GM18517 (cell line): ENCODE measurements around the gene PLEKHM3.

Experiments used
- ATAC-seq: cut with Tn5 transposase; IDR thresholded peaks from one replicate; pipeline ENCODE4 v1.9.1; 2021; ENCODE audit warnings: mild to moderate bottlenecking, moderate library complexity; ENCODE audit not compliant: unreplicated experiment

Gene PLEKHM3

DNA sequence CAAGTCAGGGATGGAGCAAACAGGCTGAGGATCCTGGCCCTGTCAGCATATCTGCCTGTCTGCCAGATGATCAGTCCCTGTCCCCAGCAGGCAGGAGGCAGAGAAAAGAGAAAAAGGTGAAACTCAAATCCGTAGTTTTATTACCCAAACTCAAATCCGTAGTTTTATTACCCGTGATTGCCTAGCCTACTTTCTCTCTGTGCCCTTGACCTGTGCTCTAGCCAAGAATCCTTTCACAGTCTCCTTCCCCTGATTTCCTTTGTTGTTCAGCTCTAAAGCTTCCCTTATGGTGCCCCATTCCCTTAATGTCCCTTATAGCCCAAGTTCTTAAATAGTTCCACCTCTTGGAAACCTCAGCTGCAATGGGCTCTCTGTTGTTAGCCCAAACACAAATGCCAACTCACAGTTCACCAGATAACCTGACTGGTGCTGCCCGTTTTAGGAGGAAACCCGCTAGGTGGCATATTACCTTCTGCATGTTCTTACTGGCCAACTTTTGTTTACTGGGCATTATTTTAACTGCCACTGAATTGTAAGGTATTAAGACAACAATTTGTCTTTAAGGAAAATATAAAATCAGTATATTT, 130.0 kb downstream of the PLEKHM3 start:
- ATAC-seq: no peak

DNA sequence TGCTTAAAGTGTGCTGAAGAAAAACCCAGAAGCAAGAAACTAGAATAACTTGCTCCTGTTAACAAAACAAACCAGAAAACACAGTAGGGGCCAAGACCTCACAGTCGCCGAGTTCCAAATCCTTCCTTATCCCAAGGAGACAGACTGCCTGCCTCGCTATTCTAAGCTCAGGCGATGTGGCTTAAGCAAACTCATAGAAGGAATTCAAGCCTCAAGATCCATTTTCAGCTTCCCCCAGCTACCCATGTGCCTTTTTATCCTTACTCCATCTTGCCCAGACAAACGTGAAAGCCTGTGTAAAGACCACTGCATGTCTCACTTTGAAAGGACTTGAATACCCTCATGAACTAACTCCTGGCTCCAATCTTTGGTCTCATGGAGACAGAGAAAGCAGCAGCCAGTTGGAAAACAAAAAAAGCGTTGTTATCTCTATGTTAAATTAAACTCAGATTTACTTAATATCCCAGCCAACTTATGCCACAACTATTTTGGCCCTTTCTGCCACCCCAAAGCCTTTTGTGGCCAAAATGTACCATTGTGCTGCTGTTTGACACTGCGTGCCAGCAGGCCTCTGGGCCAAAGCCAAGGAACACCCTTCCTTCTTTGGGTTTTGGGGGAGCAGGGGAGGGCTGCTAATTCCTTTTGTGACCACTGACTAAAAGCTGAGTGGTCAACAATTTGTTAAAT, 132.5 kb downstream of the PLEKHM3 start:
- no peak for ATAC-seq

- ATAC-seq: no peak
These were observed 134.1 kb downstream of the PLEKHM3 start for GRCh38 chr2:207891086-207891844.

- no peak for ATAC-seq
These were observed 137.8 kb downstream of the PLEKHM3 start for GRCh38 chr2:207887500-207887899.

DNA sequence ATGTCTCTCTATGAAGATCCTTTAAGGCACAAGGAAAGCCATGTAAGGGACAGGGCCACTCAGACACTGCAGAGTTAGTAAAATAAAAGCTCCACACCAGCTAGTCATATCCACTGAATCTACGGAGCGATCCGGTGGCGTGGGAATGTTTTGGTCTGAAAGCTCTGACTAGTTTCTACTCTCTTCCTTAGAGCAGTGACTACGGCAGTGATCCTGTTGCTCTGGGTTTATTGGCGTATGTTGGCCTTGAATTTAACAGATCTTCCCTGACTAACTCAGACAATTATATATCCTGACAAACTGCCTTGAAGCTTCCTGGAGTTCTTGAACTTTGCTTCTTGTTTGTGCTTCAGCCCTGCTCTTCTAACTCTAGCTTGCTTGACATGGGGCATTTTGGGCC, 140.3 kb downstream of the PLEKHM3 start:
- no peak for ATAC-seq

DNA sequence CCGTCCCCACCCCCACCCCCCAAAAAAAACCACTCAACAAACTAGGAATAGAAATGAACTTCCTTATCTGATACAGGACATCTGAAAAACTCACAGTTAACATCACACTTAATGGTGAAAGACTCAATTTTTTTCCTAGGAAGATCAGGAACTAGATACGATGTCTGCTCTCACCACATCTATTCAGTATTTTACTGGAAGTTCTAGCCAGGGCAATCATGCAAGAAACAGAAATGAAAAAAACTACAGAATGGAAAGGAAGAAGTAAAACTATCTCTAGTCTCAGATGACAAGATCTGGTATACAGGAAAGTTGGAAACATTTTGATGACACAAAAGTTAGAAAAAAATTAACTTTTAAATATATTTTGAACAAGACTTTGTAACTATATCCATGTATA, 141.2 kb downstream of the PLEKHM3 start:
- no peak for ATAC-seq

- no peak for ATAC-seq
These were observed 142.1 kb downstream of the PLEKHM3 start for GRCh38 chr2:207883002-207883780.

DNA sequence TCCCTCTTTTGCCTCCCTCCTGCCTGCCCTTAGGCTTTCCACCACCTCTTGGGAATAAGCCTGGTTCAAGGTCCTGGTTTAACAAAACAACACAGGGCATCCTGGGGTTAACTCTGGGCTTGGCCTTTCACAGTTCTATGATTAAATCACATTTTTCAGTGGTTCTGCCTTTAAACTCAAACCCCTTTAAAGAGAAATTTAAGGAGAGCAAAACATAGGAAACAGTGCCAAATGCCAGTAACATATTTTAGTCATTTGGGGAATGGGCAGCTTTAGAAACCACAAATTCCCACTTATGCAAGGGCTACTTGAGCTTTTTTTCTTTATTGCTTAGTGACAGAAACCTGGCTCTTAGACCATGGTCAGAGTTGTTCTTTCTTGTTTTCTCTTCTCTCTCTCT, 143.4 kb downstream of the PLEKHM3 start:
- no peak for ATAC-seq

DNA sequence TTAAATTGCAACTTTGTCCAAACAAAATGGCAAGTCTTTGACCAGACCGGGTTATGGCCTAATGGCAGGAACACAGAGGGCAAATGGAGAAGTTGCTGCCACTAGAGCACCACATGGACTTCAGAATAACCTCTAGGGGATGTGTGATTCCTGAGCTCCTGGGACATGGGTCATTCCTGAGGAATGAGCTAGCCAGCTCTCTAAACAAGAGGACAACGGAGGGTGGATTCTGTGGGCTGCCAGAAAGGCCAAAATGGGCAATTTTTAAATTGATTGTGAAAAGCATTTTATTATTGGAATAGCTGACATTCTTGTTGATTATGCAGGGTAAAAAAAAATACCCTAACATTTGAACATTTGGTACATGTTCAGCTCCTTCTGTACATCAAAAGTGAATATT, 145.8 kb downstream of the PLEKHM3 start:
- ATAC-seq: no peak

- no peak for ATAC-seq
These were observed 148.3 kb downstream of the PLEKHM3 start for GRCh38 chr2:207876842-207877535.

GRCh38 chr2:207875473-207876212, 149.7 kb downstream of the PLEKHM3 start:
- no peak for ATAC-seq

DNA sequence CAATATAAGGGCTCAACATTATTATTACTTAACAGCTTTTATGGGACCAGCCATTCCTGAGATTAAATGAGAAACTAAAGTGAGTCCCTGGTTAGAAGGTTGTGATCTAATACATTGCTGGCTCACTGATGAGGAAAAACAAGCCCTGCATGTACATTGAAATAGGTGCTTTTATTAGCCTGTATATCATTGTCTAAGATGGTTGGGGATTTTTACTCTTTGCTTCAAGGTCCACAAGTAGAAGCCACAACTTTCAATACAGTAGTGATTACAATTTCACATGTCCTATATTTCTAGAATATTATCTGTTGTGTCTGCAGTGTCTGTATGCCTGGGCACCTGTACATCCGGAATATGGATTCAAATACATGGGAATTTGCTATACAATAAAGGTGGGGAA, 151.5 kb downstream of the PLEKHM3 start:
- peak; percentile 75 for ATAC-seq

GRCh38 chr2:207871911-207872310, 153.4 kb downstream of the PLEKHM3 start:
- no peak for ATAC-seq

DNA sequence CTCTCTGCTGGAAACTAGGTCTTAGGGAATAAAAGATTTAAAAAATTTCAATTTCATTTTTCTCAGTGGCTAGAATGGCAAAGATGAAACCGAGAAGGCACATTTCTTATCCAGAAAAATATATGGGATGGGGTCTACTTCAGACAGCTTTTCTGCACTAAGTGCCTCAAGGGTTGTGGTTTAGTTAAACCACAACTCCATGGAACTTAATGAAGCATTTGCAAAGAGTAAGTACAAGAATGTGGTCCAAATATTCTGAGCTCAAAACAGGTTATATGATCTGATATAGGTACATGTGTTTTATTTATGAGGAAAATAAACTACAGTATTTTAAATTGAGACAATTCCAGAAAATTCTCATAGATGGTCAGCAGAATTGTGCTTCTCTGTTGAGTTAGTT, 153.8 kb downstream of the PLEKHM3 start:
- no peak for ATAC-seq

- no peak for ATAC-seq
These were observed 154.5 kb downstream of the PLEKHM3 start for GRCh38 chr2:207870814-207871213.

- ATAC-seq: peak; percentile 56
These were observed 155.2 kb downstream of the PLEKHM3 start for GRCh38 chr2:207869784-207870778.

DNA sequence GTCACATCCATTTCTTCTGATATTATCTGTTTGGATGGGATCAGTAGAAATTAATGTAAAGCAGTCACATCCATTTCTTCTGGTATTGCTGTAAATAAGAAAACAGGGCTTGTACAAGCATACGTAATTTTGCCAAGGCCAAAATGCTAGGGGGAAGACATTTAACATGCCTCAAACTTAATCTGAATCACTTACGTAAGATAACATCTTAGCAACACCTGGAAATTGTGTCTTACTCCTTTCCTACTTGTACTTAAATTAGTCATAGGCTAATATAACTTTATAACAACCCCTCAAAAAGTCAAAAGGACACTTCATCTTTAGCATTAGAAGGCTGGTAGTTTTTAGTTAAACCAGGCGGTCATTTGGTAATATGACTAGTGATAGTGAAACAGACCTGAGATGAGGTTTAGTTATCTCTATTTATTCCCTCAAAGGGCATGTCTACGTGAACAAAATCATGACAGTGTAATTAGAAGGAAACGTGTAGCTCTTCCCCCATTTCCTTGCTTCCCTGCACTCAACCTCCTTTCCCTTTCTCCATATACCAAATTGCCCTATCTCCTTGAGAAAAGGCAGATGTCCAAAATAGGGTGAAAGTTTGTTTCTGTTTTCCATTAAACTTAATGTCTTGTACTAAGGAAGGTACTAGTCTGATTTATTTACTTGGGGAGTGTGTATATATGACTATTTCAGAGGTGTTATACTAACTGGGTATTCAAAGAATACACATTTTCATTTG, 156.3 kb downstream of the PLEKHM3 start:
- no peak for ATAC-seq

GRCh38 chr2:207867905-207868304, 157.4 kb downstream of the PLEKHM3 start:
- no peak for ATAC-seq
